ENCODE data around the gene CST7. TPM values are rescaled to one million over a fixed set of nuclear protein-coding genes. Genes with fewer than 3 reads are reported as not detected.

The CST7 gene
- total RNA-seq, 1 experiment from 2014 or later, result 6.8 TPM

DNA sequence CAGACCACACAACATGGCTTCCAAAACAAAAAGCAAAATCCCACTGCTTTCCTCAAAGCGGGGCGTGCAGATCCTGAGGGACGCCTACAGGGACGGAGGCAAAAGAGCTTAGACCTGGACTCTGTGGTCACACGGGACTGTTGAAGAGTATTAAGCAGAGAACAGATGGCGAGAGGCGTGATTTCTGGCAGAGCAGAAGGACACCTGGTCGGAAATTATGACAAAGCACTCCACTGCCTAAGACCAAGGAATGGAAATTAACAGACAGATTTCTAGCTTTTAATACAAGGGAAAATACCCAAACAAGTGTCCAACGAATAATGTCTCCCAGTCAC is 15.4 kb downstream of the CST7 start:
- DNase-seq (ENCODE audit: low read depth), result no peak

DNA sequence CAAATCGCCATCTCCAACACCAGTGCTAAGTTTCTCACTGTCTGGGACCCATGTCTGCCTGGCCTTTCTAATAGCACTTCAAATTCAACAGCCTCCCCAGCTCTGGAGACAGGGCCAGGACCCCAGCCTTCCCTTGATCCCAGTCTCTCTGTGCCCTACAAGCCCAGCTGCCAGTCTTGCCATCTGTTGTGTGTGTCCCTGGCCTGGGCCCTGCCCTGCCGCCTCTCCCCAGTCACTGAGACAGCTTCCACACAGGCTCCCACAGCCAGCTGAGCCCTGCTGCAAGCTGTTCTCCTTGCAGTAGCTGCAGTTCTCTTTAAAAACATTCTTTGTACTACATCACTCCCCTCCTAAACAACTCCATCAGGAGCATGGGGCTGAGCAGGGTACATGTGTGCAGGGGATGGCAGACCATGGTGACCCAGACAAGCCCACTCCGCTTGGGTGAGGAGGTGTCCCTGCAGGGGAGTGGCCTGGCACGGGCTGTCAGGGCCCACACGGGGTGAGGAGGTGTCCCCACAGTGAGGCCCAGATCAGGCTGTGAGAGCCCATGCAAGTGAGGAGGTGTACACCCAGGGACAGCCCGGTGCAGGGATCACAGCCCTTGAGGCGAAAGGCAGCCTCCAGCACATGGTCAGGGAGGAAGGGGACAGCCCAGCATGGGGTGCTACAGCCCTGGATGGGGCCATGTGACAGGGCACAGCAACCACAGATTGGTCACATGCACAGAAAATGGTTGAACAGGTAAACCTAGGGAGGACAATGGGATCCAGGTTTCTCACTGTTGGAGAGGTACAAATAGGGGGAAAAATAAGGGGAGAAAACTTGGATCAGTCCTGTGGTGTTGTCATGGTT is 16.2 kb downstream of the CST7 start:
- DNase-seq (ENCODE audit: low read depth), result no peak

DNA sequence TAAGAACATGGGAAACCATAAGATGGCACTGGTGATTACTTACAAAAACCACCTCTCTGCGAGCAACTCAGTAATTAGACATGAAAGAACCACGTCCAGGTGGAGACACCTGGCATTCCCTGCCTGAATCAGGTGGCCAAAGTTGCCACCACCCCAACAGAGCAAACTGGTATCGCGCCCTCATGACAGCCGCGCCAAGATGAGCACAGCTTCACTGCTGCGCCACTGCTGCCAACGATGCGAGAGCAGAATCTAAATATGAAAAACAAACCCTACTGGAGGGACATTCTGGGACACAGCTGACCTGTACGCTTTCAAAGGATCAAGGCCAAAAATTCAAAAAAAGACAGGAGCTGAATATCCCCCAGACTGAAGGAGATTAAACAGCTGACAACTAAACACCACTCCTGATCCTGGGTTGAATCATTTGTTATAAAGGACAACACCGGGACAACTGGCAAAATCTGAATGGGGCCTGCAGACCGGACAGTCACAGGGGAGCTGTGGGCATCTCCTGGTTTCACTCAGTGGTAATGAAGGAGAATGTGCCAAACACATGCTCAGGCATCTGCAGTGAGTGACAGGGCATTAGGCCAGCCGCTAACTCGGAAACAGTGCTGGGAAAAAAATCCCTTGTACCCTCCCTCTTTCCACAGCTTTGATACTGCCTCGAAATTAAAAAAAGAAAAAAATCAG is 17.4 kb downstream of the CST7 start:
- no peak for DNase-seq (ENCODE audit: low read depth)

DNA sequence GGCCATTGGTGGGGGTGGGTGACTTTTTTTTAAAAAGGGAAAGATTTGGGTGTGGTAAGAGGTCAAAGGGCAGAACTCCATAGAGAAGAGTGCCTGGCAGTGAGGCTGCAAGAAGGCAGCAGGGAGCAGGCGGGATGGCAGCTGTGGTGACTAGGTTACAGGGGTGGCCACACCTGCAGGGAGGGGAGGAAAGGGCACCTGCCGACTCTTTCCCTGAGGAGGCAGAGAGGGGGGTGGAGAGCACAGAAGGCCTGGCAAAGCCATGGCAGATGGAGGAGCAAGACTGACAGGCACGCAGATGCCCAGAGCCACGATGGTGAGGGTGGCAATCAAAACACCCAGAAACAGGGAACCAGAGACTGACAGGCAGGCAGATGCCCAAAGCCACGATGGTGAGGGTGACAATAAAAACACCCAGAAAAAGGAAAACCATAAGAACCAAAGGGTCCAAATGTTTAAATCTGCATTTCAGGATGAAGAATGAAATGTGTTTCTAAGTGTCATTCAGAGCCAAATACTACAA is 19.3 kb downstream of the CST7 start:
- no peak for DNase-seq (ENCODE audit: low read depth)

DNA sequence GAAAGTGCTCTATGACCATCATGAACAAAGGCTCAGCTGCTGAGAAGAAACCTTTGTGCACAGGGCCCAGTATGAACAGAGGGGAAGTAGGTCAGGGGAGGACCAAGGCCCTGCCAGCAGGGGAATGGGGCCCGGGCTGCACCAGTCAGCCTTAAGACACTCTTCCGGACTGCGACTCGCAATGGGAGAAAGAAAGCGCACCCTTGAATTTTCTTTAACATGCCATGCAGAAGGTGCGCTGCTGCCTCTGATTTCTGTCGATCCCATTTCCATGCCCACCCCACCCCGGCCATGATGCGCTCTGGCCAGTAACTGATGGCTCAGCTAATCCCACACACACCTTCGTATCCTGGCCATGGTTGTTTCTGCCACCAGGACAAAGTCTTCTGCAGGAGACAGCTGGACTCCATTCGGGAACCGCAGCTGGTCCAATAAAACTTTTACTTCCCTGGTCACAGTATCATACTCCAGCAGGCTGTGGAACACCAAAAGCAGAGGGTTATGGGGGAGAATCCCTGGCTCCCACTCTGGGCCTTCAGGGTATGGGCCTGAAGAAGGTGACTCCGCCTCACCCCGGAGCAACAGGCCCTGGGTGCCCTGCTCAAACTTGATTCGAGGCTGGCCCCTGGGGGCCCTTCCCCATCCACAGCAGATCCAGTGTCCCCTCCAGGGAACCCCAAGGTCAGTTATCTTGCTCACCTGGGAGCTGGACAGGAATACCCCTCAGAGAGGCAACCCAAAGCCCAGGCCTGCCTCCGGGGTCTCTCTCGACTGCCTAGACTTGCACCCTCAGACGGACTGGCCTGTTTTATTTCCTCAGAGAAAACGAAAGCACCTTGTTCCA is 20.3 kb downstream of the CST7 start:
- no peak for DNase-seq (ENCODE audit: low read depth)

DNA sequence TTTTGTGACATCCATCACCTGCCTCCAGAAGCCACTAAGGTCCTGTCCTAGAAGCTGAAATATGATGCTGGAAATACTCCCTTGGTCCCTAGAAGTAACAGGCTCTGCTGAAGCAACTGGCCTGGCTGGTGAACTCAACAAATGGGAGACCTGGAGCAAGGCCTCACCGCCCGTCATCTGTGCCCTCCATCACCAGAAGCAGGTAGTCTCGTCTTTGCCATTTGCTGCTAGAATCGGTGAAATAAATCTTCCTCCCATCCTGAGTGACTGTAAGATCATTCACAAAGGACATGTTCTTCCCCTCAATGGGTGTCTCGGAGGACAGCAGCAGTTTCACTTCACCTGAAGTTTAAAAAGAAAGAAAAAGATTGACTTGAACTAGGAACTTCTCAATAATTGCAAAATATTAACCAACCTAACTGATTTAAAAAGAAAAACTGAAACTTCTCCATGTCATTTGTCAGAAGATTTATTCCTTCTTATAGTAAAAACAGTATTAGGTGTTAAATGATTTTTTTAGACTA is 21.0 kb downstream of the CST7 start:
- DNase-seq (ENCODE audit: low read depth), result no peak

DNA sequence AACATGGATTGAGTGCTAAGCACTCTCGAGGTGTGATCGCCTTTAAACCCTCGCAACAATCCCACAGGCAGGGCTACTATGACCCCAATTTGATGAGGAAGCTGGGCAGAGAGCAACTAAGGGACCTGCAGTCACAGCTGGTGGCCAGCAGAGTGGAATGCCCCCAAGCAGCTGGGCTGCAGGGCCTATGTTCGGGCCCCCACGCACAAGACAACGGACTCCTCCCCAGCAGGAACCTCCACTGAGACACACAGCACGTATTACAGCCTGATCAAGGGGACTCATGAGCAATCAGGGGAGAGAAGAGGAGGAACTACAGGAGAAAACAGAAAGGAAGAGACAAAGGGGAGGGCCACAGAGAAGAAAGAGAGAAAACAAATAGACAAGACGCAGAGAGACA is 21.7 kb downstream of the CST7 start:
- DNase-seq (ENCODE audit: low read depth), result no peak

DNA sequence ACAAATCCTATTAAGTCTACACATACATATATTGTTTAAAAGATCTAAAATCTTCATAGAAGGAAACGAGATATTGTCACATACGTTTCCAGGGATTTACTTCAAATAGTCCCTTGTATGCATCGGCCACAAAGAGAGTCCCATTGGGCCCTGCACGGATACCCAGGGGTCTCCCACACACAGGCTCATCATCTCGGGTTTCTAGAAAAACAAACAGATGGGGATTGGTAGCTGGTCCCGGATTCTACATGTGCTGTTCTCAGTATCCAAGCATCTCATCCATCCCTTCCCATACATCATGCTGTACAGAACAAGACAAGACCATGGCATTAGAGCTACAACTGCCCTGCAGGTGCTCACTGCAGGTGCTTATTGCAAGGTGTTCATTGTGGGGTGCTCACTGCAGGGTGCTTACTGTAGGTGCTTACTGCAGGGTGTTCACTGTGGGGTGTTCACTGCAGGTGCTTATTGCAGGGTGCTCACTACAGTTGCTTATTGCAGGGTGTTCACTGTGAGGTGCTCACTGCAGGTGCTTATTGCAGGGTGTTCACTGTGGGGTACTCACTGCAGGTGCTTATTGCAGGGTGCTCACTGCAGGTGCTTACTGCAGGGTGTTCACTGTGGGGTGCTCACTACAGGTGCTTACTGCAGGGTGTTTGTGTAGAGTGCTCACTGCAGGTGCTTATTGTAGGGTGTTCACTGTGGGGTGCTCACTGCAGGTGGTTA is 22.5 kb downstream of the CST7 start:
- DNase-seq (ENCODE audit: low read depth), result no peak

DNA sequence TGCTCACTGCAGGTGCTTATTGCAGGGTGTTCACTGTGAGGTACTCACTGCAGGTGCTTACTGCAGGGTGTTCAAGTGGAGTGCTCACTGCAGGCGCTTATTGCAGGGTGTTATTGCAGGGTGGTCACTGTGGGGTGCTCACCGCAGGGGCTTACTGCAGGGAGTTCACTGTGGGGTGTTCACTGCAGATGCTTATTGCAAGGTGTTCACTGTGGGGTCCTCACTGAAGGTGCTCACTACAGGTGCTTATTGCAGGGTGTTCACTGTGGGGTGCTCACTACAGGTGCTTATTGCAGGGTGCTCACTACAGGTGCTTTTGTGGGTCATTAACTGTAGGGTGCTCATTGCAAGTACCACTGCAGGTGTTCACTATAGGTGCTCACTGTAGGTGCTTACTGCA is 23.3 kb downstream of the CST7 start:
- DNase-seq (ENCODE audit: low read depth), result no peak

DNA sequence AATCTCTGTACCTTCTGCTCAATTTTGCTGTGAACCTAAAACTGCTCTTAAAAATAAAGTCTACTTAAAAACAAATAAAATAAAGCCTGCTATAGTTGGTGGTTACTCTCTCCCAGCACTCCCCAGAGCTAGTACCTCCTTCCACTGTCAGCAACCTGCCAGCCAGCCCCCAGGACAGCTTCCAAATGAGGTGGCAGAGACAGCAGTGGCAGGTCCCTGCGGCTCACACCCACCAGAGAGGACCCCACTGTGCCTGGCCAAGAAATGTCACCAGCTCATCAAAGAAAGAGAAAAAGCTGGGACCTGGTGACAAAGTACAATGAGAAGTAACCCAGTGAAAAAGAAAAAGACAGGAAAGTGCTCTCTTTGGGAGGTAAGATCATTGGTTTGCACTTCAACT is 28.3 kb downstream of the CST7 start:
- DNase-seq (ENCODE audit: low read depth), result no peak

DNA sequence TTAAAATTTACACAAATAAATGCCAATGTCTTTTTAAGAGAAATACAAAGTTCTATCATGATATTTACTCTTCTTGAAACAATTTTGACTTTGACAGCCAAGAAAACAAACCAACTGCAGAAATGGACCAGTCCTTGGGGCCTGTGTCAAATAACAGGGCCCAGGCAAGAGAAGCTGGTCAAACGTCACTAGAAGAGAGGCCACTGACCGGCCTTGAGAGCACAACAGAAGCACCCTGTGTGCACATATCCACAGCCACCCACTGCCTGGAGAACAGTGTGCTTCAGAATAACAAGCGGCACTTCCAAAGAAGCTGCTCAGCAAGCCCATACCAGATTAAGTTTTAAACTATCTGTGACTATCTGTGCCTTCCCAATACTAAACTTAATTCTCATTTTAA is 28.7 kb downstream of the CST7 start:
- DNase-seq (ENCODE audit: low read depth), result no peak

DNA sequence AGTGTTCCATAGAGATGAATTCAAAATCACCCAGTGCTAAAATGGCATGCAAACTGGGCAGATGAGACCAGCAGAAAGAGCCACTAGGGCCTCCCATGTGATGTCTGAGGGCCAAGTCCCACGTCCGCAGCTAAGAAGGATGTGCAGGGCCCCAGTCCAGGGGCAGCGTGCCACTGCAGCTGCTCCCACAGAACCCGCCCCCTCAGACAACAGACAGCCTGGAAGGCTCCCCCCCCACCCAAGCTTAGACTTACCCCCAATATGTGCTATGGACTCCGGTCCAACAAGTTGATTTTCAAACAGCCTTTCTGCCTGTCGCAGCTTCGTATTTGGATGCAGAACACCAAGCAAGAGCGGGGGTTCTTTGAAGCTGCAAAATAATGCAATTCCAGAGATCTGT is 29.4 kb downstream of the CST7 start:
- no peak for DNase-seq (ENCODE audit: low read depth)

DNA sequence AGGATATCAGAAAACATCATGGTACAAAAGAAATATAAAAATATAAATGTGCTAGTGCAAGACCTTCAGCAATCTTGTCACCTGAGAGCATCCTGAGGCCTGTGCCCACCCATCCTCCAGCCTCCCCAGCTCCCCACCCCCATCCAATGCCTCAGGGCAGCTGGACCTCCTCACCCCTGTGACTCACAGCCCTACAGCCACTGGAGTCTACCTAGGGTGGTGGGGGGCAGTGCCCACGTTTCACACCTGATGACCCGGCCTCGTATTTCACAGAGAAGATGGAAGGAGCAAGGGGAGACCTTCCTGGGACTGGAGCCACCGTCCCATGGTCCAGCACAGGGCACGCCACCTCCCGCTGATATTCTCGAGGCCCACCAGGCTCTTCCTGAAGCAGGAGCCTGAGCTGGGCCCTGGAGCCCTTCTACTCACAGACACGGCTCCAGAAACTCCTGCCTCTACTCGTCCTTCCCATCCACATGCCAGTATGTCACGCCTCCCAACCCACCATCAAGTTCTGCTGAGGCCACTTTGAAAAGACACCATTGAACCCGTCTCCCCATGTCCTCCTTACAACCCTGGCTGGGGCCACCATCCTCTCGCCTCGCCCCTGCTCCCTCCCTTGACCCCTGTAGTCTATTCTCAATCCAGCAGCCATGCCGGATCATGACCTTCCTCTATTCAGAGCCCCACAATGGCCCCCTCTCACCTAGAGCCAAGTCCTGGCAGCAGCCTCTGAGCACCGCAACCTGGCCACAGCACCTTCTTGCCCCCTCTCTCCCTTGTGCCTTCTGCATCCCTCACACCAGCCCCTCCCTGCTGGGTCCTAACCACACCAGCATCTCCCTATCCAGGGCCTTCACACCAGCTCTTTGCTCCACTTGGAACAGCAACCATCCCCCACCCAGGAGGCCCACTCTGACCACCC is 30.2 kb downstream of the CST7 start:
- no peak for DNase-seq (ENCODE audit: low read depth)

DNA sequence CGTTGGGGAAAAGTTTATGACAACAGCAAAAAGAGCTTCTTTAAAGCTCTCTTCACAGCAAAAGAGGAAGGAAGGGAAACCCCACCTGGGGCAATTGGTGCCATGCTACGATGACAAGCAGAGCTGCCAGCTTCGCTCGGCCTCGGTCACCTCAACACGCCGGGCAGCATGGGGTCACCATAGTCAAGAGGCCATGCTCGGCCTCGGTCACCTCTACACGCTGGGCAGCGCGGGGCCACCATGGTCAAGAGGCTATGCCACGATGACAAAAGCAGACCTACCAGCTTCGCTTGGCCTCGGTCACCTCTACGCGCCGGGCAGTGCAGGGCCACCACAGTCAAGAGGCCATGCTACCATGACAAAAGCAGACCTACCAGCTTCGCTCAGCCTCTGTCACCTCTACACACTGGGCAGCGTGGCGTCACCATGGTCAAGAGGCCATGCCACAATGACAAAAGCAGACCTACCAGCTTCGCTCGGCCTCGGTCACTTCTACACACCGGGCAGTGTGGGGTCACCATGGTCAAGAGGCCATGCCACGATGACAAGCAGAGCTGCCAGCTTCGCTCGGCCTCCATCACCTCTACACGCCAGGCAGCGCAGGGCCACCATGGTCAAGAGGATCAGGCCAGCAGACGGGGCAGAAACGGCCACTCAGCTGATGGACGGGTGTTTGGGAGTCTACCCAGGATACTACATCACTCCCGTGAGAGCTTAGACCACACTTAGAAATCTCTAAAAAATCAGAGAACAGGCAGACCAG is 31.4 kb downstream of the CST7 start:
- no peak for DNase-seq (ENCODE audit: low read depth)

DNA sequence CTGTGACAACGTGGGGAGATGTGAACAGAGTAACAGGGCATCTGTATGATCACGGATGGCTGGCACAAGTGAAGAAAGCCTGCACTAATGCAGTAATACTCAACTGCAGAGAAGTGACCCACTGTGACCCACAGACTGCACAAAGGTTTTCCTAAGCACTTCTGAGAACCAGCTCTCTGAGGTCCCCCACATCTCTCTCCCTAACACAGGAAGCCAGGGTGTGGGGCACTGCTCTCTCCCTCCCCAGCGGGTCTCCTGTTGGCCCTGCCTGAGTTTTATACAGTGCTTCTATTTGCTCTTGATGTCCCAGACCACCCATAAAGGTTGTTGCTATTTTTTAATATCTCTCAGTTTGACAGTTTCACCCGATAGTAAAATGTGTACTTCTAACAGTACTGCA is 32.2 kb downstream of the CST7 start:
- DNase-seq (ENCODE audit: low read depth), result no peak

DNA sequence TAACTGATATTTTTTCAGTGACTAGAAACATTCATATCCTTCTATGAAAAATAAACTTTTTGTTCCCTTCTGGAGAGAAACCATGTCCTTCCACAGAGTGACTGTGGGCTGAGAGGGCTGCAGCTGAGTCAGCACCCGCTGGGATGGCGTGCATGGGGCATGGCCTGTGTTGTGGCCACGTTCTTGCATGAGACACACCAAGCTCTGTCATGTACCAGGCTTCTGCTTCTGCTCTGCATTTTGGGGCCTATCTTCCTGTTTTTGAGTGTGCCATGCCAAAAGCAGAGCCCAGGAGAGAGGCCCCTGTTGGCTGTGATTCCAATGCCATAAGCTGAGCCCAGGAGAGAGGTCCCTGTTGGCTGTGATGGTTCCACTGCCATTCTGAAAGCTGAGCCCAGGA is 32.7 kb downstream of the CST7 start:
- no peak for DNase-seq (ENCODE audit: low read depth)

DNA sequence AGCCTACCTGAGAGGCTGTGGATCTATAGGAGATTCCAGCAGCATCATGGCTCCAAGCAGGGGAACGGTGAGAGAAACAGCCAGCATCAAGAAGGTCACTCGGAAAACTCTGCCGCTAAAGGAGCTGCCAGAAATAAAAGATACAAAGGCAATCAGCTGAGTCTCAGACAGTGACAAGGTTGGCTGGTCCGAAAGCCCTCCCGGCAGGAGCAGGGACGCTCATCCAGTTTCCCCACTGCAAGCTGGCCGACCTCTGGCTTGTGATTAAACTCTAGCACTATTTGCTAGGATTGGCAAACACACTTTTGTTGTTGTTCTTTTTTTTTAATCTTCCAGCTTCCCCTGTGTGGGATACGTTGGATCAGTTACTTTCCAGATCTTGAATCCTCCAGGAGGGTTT is 34.8 kb downstream of the CST7 start:
- no peak for DNase-seq (ENCODE audit: low read depth)

DNA sequence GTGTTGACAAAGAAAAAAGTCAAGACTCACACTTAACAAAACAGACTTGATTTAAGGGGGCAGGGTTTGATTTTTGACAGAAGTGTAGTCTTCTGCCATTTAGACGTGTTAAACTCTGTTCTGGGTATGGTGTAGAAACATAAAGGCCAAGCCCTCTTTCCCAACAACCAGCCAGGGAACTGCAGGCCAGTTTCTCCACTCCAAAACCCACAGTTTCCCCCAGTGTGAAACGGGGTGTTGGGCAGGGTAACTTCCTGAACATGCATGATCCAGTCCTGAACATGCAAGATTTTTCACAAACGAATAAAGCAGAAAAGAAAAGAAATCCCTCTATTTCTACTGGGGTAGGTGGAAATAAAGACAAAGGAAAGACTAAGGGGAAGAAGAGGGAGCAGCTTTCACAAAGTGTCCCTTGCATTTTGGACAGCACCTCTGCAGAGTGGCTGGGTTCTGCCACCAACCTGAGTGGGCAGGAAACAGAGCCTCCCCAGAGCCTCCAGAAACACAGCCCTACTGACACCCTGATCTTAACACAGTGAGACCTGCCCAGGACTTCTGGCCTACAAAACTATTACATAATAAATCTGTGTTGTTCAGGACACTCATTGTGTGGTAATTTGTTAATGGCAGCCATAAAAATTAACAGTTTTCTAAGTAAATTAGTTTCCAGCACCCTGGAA is 36.0 kb downstream of the CST7 start:
- no peak for DNase-seq (ENCODE audit: low read depth)

DNA sequence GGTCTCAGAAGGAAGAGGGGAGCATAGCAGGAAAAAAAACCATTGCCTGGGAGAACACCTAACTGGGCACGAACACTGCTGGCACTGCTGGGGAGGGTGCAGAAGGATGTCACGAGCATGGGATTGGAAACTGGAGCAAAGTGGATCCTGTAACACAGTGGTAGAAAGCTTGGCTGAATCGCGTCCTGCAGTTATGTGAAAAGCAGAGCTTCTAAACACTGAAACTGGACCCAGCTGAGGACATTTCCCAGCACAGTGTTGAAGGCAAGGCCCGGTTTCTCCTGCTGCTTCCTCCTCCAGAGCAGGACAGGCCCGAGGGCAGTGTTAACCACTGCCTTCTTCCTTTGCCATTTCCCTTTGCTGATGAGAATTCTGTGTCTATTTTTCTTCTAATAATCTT is 36.7 kb downstream of the CST7 start:
- no peak for DNase-seq (ENCODE audit: low read depth)

All from M059J (cell line).